Activated naive CD4-positive, alpha-beta T cell treated with anti-CD3 and anti-CD28 coated beads for 36 hours (primary cell): ENCODE results near the gene PARL. TPM values are rescaled to one million over a fixed set of nuclear protein-coding genes. Genes with fewer than 3 reads are reported as not detected.

ENCODE experiments used
- CTCF ChIA-PET: fragments of 350-600 bp; sonication (Branson Sonifier 250); formaldehyde crosslinking; loops from one replicate; lab custom pipeline; 2021; ENCODE audit warnings: antibody characterized with exemption; lab: Charles Lee
- DNase-seq: peaks from one replicate; pipeline ENCODE4 v3.0.0-alpha.2; 2020
- H3K27ac Mint-ChIP-seq: one replicate; pipeline ENCODE4 v1.8.0; 2021; ENCODE audit warnings: mild to moderate bottlenecking, mixed read lengths
- H3K27me3 Mint-ChIP-seq: one replicate; pipeline ENCODE4 v1.8.0; 2021; ENCODE audit warnings: low read depth, mixed read lengths
- H3K36me3 Mint-ChIP-seq: one replicate; pipeline ENCODE4 v1.8.0; 2021; ENCODE audit warnings: low read depth, mixed read lengths
- H3K4me1 Mint-ChIP-seq: one replicate; pipeline ENCODE4 v1.8.0; 2021; ENCODE audit warnings: low read depth, mixed read lengths
- H3K4me3 Mint-ChIP-seq: one replicate; pipeline ENCODE4 v1.8.0; 2021; ENCODE audit warnings: mild to moderate bottlenecking, moderate library complexity, mixed read lengths
- H3K9me3 Mint-ChIP-seq: one replicate; pipeline ENCODE4 v1.8.0; 2021; ENCODE audit warnings: mixed read lengths
- intact Hi-C: fragments of 100-400 bp; cut with micrococcal nuclease; formaldehyde crosslinking; loops from one replicate; pipeline ENCODE4 v1.15.1; 2023
- total RNA-seq, 2 experiments: library from RNA; stranded (reverse); gene quantifications; one replicate each; pipeline ENCODE4 v1.2.3, GENCODE V29; 2021

Gene PARL
- total RNA-seq, 2 experiments from 2014 or later, result 92.0 to 92.8 TPM

- no peak for DNase-seq
- H3K4me1 Mint-ChIP-seq, result peaks cover 4% of the 10 kb centered on the region
- intact Hi-C loops, result no loop called here
- no peaks in the 10 kb centered on the region for H3K27me3 Mint-ChIP-seq
- CTCF ChIA-PET, result interaction anchor here (0.6 kb wide), 1 partner anchor 73 kb away, joined by 4 read pairs; no protein-coding TSS in a partner anchor
- no peaks in the 10 kb centered on the region for H3K9me3 Mint-ChIP-seq
- H3K27ac Mint-ChIP-seq, result no peak overlapping the region
- H3K36me3 Mint-ChIP-seq, result peaks cover 16% of the 10 kb centered on the region
- no peak overlapping the region for H3K4me3 Mint-ChIP-seq
These were observed 44.9 kb downstream of the PARL start for GRCh38 chr3:183839751-183840150.

DNA sequence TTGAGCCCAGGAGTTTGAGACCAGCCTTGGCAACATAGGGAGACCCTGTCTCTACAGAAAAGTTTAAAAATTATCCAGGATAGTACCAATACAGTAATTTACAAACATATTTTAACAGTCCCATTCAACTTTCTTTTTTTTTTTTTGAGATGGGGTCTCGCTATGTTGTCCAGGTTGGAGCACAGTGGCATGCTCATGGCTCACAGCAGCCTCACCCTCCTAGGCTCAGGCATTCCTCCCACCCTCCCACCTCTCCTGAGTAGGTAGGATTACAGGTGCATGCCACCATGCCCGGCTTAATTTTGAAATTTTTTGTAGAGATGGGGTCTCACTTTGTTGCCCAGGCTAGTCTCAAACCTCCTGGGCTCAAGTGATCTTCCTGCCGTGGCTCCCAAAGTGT, 46.8 kb downstream of the PARL start:
- intact Hi-C loops, result no loop called here
- H3K4me1 Mint-ChIP-seq, result no peaks in the 10 kb centered on the region
- no peaks in the 10 kb centered on the region for H3K9me3 Mint-ChIP-seq
- no peak for DNase-seq
- no peak overlapping the region for H3K27ac Mint-ChIP-seq
- no peaks in the 10 kb centered on the region for H3K27me3 Mint-ChIP-seq
- CTCF ChIA-PET, result no interaction called here
- no peak overlapping the region for H3K4me3 Mint-ChIP-seq
- peaks cover 20% of the 10 kb centered on the region for H3K36me3 Mint-ChIP-seq

GRCh38 chr3:183837390-183837789, 47.3 kb downstream of the PARL start:
- intact Hi-C loops, result no loop called here
- no peak overlapping the region for H3K27ac Mint-ChIP-seq

GRCh38 chr3:183833516-183833915, 51.2 kb downstream of the PARL start:
- no peak for DNase-seq
- H3K27ac Mint-ChIP-seq, result no peak overlapping the region
- H3K4me1 Mint-ChIP-seq, result no peaks in the 10 kb centered on the region
- H3K36me3 Mint-ChIP-seq, result peaks cover 12% of the 10 kb centered on the region
- H3K27me3 Mint-ChIP-seq, result no peaks in the 10 kb centered on the region
- no peaks in the 10 kb centered on the region for H3K9me3 Mint-ChIP-seq
- CTCF ChIA-PET, result no interaction called here
- intact Hi-C loops, result no loop called here
- H3K4me3 Mint-ChIP-seq, result no peak overlapping the region

More at GRCh38 chr3:183837390-183837789, 47.3 kb downstream of the PARL start:
- H3K9me3 Mint-ChIP-seq, result no peaks in the 10 kb centered on the region
- CTCF ChIA-PET, result no interaction called here
- H3K36me3 Mint-ChIP-seq, result peaks cover 20% of the 10 kb centered on the region
- H3K27me3 Mint-ChIP-seq, result no peaks in the 10 kb centered on the region
- no peak for DNase-seq
- no peak overlapping the region for H3K4me3 Mint-ChIP-seq
- H3K4me1 Mint-ChIP-seq, result no peaks in the 10 kb centered on the region

DNA sequence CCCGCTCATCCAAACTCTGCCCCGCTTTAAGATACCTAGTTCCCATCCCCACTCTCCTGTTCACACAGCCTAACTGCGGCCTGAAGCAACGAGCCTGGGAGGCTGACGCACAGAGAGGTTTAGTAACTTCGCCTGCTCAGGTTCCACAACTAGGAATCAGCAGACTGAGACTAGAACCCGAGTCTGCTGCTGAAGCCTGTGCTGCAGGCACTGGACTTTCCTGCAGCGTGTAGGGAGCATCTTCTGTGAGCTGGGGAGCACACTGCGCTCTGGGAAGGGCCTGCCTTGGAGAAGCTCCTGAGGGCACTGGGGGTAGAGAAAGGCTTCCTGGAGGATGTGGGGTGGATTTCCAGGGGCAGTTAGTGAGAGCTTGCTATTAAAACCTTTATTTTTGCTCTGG, 54.5 kb downstream of the PARL start:
- intact Hi-C loops, result no loop called here
- CTCF ChIA-PET, result no interaction called here
- Mint-ChIP-seq H3K27ac (no peak overlapping the region), H3K36me3 (peaks cover 7% of the 10 kb centered on the region), H3K4me1 (peaks cover 7% of the 10 kb centered on the region), H3K4me3 (no peak overlapping the region), H3K27me3 (no peaks in the 10 kb centered on the region), H3K9me3 (no peaks in the 10 kb centered on the region)
- no peak for DNase-seq

- Mint-ChIP-seq H3K36me3 (peaks cover 7% of the 10 kb centered on the region), H3K4me1 (peaks cover 8% of the 10 kb centered on the region), H3K27ac (no peak overlapping the region), H3K4me3 (no peak overlapping the region), H3K9me3 (no peaks in the 10 kb centered on the region), H3K27me3 (no peaks in the 10 kb centered on the region)
- DNase-seq, result no peak
- intact Hi-C loops, result no loop called here
- CTCF ChIA-PET, result no interaction called here
These were observed 55.2 kb downstream of the PARL start for GRCh38 chr3:183829466-183829865.

- H3K9me3 Mint-ChIP-seq, result no peaks in the 10 kb centered on the region
- H3K4me1 Mint-ChIP-seq, result peaks cover 16% of the 10 kb centered on the region
- no peak overlapping the region for H3K4me3 Mint-ChIP-seq
- peaks cover 5% of the 10 kb centered on the region for H3K36me3 Mint-ChIP-seq
- CTCF ChIA-PET, result no interaction called here
- DNase-seq, result no peak
- no peaks in the 10 kb centered on the region for H3K27me3 Mint-ChIP-seq
- H3K27ac Mint-ChIP-seq, result no peak overlapping the region
- intact Hi-C loops, result no loop called here
These were observed 56.2 kb downstream of the PARL start for GRCh38 chr3:183828538-183828870.

DNA sequence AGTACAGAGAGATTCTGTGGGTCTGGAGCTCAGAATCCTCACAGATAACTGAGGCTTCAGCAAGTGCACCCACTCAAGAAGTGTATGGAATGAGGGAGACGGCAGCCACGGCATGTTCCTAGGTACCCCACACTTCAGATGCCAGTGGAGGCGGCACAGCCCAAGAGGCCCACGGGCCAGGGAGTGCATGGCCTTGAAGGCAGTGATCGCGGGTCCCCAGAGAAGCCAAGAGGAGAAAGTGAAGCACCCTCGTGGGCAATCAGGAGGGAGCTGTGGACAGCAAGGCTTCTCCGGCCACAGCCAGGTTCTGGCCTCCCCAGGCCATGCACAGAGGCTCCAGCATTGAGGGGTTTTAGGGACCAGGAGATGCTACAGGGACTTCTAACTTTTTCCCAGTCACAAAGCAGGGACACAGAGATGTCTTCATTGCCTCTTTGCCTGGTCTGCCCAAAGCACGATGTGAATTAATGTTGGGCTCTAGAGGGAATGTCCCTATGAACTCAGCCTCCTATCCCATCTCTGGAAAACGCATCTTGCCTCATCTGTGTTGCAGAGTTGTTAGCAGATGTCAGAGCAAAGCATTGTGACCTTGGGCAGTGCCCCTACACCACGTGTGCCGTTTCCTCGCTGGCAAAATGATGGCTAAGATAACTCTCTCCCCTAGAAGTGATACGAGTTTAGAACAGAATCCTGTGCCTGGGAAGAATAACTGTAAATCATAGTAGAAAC, 56.7 kb downstream of the PARL start:
- H3K36me3 Mint-ChIP-seq, result peaks cover 2% of the 10 kb centered on the region
- intact Hi-C loops, result no loop called here
- H3K4me3 Mint-ChIP-seq, result no peak overlapping the region
- H3K9me3 Mint-ChIP-seq, result no peaks in the 10 kb centered on the region
- no peaks in the 10 kb centered on the region for H3K27me3 Mint-ChIP-seq
- no peak for DNase-seq
- CTCF ChIA-PET, result no interaction called here
- no peak overlapping the region for H3K27ac Mint-ChIP-seq
- peaks cover 16% of the 10 kb centered on the region for H3K4me1 Mint-ChIP-seq

DNA sequence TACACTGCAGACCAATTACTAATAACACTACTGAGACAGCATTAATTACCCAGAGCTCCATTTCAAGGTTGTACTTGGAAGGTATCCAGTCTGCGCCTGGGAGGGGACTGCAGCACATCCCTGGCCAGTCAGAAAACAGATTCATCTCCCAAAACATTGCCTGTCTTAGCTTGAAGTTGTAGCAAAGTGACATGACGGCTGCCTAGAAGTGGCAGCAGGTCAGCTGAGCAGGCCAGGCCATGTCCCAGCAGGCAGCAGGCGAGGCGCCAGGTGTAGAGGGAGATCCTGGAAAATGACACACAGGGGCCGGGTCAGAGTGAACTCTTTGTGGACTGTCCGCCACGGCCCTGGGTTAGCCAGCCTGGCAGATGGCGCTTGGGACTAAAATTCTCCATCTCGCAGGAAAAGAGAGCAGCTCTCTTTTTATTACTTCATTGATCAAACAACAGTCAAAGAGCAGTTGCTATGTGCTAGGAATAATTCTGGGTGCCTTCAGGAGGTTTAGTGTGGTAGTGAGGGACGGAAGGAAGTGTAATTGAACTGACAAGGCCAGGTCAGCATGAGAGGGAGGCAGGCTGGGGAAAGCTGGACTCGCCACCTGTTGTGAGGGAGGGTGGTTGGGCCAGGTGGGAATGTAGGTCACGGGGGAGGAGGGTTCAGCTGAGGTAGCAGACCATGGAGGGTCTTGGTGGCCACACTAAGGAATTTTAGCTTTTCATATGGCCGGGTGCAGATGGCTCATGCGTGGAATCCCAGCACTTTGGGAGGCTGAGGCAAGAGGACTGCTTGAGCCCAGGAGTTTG, 58.0 kb downstream of the PARL start:
- CTCF ChIA-PET, result interaction anchor here (0.7 to 1.3 kb wide), 3 partner anchors 11 to 60 kb away, joined by 3 to 8 read pairs (median 3); partner anchors contain the start of gene PARL
- Mint-ChIP-seq H3K36me3 (peaks cover 2% of the 10 kb centered on the region), H3K27me3 (no peaks in the 10 kb centered on the region), H3K4me3 (peak overlapping the region; percentile 58), H3K9me3 (no peaks in the 10 kb centered on the region), H3K27ac (no peak overlapping the region), H3K4me1 (peaks cover 16% of the 10 kb centered on the region)
- intact Hi-C loops, result no loop called here
- no peak for DNase-seq

- CTCF ChIA-PET, result interaction anchor here (0.7 to 1.3 kb wide), 3 partner anchors 10 to 59 kb away, joined by 3 to 8 read pairs (median 3); partner anchors contain the start of gene PARL
- H3K4me1 Mint-ChIP-seq, result peaks cover 16% of the 10 kb centered on the region
- H3K9me3 Mint-ChIP-seq, result no peaks in the 10 kb centered on the region
- intact Hi-C loops, result loop anchor here (1.0 to 2.0 kb wide), 3 partner anchors 59 to 395 kb away; partner anchors contain the start of gene PARL
- H3K27ac Mint-ChIP-seq, result no peak within 1 kb of the TSS
- peaks cover 2% of the 10 kb centered on the region for H3K36me3 Mint-ChIP-seq
- no peaks in the 10 kb centered on the region for H3K27me3 Mint-ChIP-seq
- DNase-seq, result peak; percentile 55
- H3K4me3 Mint-ChIP-seq, result peak within 1 kb of the TSS; percentile 70
These were observed 59.1 kb downstream of the PARL start, which contains the start of gene MAP6D1 for GRCh38 chr3:183825456-183826161. MAP6D1 (minus strand) TSS chr3:183825577; CDS start chr3:183825547, 30 bp downstream.

DNA sequence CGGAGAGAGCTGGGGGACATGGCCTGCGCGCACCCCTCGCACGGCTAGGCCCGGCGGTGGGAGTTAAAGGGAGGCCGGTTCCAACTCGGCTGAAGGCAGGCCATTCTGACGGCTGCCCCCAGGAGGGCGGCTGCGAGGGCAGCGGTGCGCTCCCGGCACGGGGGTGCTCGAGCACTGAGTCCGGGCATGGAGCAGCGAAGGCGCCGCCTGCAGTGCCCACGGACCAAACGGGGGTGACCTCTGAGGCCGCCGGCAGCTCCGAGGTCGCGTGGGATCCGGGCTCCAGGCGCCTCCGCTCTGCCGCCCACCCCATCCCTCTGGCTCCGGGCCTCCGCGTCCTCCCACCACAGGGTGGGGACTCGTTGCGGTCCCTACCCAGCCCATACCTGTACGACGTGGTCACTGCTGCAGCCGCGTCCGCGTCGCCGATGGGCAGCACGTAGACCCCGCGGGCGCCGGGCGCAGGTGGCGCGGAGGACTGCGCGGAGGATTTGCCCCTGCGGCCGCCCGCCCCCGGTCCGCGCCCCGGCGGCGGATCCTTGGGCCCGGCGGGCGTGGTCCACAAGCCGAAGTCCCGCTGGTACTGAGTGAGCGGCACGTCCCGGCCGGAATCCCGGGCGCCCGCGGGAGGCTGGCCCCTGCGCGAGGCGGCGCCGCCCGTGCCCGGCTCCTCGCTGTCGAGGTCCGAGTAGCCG, 59.8 kb downstream of the PARL start:
- Mint-ChIP-seq H3K4me1 (peaks cover 16% of the 10 kb centered on the region), H3K27ac (no peak overlapping the region), H3K9me3 (no peaks in the 10 kb centered on the region), H3K4me3 (peak overlapping the region; percentile 70), H3K27me3 (no peaks in the 10 kb centered on the region), H3K36me3 (peaks cover 2% of the 10 kb centered on the region)
- CTCF ChIA-PET, result interaction anchor here (1.0 to 3.2 kb wide), 3 partner anchors 60 to 375 kb away, joined by 3 to 15 read pairs (median 8); partner anchors contain the start of gene PARL
- peak; percentile 22 for DNase-seq
- intact Hi-C loops, result loop anchor here (1.0 to 2.0 kb wide), 3 partner anchors 59 to 394 kb away; partner anchors contain the start of gene PARL
